Measurements from ENCODE around the gene HS6ST3.

Gene HS6ST3

DNA sequence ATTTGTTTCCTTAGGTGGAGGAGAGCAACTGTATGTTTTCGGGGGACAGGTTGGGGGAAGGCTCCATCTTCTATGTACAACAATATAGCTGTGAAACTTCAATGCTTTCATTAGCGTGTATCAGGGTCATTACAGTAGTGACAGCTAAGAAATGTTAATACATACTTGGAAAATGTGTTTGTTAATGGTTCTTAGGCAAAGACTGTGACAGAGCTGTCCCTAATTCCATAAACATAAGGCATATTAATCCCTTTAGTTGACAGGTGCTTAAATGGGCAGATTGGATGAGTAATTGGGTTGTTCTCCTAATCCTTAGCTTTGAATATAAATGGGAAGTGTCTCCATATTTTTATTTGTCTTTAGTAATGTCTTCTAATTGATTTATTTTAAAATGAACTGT is 313.7 kb downstream of the HS6ST3 start:
- no peak for FAIRE-seq

DNA sequence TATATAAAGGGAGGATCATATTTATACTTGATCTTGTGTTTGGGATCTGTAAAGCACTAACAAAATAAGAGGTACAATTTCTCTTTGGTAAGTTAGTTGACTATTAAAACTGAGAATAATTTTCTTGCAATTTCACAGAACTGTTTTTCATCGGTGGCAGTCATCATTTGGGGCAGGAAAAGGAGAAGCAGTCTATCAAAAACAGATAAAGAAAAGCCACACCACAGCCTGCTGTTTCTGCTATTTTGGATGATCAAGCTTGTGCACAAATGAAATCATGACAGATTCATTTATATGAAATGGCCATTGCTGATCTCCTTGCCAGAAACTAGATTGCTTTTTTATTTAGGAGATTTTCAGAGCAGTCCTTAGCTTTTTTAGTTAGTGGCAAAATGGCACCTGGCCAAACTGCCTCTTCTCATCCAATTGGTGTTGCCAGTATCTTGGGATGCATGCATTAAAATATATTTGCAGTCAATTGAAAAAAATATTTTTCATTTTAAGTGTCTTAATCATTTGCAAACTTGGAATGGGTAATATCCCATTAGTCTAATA is 326.0 kb downstream of the HS6ST3 start:
- DNase-seq (ENCODE audit: extremely low spot score, insufficient read length, low read depth) (no peak), FAIRE-seq (no peak)

More for the DNA sequence above, 313.7 kb downstream of the HS6ST3 start:
- DNase-seq (ENCODE audit: extremely low spot score, insufficient read length, low read depth): no peak

DNA sequence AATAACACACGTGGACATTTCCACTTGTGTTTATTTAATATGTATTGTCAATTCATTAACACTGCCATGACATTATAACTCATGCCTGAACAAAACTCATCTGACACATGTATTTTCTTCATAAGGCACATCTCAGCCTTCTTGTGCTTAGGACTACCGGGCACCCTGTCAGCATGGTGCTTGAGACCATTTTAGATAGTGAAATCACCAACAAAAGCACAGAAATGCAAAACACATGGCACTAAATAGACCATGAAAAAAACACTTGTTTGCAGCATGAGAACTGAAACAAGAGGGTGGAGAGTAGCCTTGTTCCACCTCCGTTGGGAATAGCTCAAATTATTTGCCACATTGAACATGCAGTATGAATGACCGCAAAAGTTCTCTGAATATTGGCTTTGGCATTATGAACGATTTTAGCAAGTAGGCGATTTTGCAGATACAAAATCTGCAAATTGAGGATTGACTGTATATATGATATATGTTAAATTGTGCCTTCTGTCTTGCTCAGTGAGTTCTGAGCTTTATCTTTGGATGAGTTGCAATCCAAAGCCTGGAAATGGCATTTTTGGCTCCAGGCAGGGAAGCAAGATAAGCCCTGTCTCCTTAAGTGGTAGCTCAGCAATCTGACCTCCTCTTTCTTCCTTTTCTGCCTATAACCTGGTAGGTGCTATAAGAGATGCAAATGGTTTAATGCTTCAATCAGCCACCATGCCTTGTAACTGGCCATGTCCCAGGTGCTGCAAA is 328.2 kb downstream of the HS6ST3 start:
- DNase-seq (ENCODE audit: extremely low spot score, insufficient read length, low read depth): no peak
- no peak for FAIRE-seq

DNA sequence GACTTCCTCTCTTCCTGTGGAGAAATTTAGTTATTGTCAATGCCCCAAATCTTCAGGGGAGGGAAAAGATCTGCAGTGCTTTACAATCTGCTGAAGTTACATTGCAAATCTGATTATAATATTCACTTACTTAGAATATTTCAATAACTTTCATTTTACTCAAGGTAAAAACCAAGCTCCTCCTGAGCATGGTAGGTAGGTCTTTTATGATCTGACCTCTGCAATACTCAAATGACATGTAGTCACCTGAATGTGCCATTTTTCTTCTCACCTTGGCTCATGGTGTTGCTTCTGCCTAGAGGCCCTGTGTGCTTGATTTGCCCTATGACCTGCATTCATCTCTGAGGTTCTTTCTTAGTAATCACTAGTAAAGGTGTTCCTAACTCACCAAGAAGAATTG is 331.4 kb downstream of the HS6ST3 start:
- FAIRE-seq (no peak), DNase-seq (ENCODE audit: extremely low spot score, insufficient read length, low read depth) (no peak)

DNA sequence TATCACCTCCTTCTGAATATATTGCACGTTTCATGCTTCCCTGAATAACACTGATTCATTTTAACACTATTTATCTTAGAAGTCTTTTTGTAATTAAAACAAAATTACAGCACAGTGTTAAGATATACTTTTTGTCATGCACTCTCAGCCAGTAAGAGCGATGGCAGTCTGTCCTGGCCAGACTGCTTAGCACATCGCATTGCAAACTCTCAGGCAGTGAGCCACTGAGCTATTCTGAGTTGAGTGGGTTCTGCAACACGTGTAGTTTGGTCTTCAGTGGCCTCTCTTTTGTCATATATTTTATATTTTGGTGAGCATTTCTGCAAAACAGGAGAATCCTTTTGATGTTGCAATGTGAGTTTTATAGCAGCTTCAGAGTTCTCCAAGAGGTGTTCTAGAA is 332.1 kb downstream of the HS6ST3 start:
- FAIRE-seq (no peak), DNase-seq (ENCODE audit: extremely low spot score, insufficient read length, low read depth) (no peak)

DNA sequence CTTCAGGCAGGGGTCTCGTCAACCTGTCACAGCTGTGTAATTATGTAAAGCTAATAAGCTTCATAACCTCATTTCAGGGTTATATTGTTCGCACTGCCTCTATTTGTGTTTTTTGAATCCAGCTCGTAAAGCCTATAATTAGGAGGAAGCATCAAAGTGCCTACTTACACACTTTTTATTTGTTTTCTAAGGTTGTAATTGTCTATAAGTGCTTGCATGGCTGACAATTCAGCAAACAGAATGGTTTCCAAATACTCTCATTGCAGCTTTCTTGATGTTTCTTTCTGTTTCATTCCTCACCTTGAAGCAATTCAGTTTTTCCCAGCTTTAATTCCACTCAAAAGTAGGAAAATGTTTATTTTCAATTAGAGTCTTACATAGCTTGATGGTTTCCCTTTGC is 336.3 kb downstream of the HS6ST3 start:
- no peak for FAIRE-seq
- DNase-seq (ENCODE audit: extremely low spot score, insufficient read length, low read depth): no peak

DNA sequence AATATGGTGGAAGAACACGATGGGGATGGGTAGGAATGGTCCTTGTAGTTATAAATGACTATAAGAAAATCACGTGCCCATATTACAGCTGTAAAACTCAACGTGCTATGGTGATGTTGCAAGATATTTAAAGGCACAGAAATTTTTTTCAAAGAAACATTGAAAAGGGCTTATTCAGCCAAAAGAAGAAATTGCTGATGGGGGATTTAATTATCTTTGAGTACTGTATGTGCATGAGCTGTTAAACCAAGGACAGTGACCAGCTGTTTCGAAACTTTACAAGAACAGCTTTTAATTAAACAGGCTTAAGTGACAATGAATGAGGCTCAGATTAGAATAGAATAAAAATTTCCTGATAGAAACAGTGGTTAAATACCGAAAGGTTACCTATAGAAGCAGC is 339.0 kb downstream of the HS6ST3 start:
- FAIRE-seq (no peak), DNase-seq (ENCODE audit: extremely low spot score, insufficient read length, low read depth) (no peak)

DNA sequence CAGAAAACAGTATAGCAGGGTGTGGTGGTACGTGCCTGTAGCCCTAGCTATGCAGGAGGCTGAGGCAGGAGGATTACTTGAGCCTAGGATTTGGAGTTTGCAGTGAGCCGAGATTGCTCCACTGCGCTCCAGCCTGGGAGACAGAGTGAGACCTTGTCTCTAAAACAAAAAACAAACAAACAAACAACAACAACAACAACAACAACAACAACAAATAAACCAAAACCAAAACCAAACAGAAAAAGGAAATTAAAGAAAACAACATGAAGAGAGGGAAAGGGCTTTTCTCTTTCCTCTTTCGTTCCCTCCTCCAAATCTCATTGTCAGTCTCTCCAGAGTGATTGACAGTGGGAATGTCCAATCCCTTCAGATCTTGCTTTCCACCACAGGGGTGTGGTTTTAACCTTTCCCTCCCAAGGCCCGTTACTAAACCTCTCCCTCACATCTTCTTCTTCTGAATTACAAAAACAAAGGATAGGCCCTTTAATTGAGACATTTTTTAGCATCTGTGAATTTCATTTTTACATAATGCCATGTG is 341.2 kb downstream of the HS6ST3 start:
- no peak for DNase-seq (ENCODE audit: extremely low spot score, insufficient read length, low read depth)
- FAIRE-seq: no peak

DNA sequence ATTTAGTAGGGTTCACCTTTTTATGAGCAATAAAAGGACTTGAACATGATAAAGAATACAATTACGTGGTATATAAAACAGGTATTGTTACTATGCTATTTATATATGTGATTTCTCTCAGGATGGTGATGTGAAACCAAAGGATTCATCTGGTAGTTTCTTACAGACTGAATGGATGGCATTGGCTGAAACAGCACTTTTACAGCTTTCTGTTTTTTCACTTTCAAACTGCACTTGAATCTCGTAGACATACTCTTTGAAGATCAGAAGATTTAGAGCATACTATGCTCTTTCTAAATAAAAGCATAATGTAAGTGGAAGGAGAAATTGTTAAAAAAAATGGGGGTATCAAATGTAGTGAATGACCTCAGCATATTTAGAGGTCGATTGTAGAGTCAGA is 354.8 kb downstream of the HS6ST3 start:
- no peak for FAIRE-seq
- no peak for DNase-seq (ENCODE audit: extremely low spot score, insufficient read length, low read depth)

DNA sequence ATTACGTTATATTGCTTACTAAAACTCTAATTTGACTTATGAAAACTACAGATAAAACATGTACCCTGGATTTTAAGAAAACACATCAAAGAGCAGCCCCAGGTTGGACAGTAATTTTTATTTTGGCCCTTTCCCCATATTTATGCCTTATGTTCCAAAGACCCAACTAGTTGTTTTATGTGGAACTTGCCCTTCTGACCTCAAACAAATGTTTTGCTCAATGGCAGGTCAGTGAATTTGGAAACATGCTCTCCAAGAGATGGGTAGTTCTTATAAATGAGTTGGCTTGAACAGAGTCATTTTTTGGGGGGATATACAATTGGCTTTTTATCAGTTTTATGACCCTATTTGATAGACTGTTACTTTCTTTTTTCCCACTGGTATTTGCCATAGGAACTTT is 360.0 kb downstream of the HS6ST3 start:
- DNase-seq (ENCODE audit: extremely low spot score, insufficient read length, low read depth): no peak
- FAIRE-seq: no peak

DNA sequence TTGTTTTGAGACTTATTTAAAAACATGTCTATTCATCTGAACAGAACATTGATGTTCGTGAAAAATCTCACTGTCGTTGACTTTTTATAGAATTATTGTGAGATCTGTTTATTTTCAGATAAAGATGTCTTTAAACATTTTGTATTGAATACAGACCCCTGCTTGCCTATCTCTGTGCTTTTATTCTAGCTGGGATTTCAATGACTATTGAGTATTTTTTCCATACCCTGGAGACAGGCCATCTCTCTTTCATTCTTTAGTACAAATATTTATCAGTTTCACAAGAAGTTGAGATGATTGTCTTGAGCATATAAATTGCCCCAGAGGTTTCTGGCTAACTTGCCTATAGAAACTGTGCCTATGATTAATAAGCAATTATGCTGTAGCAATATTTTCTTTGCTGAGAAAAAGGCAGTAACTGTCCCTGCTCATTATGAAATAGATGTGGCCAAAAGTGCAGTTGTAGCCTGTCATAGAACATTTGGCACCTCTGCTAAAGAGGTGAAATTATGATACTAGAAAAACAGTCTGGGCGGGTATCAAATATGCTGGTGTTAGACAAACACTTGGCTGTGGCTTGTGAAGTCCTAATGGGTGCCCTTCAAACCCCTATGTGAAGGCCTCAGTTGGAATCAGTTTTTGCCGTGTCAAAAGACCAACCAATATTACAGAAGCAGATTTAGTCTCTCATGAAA is 360.6 kb downstream of the HS6ST3 start:
- DNase-seq (ENCODE audit: extremely low spot score, insufficient read length, low read depth) (no peak), FAIRE-seq (no peak)

DNA sequence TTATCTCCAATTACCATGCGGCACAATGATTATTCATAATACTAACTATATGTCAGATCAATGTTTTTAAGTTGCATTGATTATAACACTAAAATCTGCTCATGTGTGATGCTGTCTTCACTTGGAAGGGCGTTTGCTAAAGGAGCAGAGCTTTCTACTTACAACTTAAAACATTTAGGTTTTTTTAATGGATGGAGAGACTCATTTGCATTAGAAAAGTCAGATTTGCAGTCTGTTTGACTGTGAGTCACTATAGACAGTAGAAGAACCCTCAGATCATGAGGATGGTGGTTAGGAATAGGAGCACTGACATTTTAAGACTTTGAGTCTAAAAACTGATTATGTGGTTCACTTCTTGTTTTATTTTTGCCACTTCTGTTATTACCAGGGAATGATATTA is 364.6 kb downstream of the HS6ST3 start:
- FAIRE-seq: no peak
- no peak for DNase-seq (ENCODE audit: extremely low spot score, insufficient read length, low read depth)

DNA sequence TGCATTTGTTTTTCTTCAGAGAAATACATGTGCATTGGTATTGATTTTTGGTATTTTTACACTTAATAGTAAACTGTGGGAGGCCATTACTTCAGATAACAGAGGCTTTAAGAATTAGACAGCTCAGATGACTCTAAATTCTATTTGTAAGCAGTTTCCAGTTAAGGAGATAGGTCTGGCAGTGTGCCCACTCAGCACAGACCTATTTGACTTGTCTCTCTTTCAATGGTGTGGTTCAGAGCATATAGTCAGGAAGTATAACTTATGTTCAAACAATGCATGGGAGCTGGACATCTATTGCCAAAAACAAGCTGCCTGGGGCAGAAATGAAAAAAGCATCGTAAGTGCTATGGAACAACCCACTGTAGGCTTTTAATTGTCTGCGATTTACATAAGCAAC is 370.7 kb downstream of the HS6ST3 start:
- DNase-seq (ENCODE audit: extremely low spot score, insufficient read length, low read depth) (no peak), FAIRE-seq (no peak)

DNA sequence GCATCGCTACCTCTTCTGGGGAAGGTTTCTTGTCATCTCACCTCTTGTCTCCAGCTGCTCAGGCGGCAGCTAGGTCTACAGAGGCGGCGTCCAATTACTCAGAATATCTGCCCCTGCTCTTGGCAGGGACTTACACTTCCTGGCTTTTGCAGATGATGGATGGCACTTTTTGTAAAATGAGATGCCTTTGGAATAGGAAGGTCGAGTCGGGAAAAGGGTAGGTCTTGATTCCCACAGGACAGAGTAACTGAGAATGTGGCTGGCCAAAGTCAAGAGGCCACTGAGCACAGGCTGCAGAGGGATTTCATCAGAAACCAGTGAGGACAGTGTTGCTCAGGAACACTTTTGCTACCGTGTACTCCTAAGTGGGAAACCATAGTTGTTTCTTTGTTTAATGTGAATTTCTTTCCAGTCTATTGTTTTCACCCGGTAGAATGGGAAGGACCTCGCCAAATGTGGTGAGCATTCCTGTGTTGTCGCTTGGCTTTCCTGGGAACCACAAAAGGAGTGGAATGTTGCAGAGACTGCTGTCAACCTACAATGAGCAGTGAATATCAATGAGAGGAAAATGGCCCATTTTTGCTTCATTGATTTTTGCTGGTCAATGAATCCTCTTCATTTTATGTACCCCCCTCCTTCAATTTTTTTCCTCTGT is 383.7 kb downstream of the HS6ST3 start:
- FAIRE-seq: no peak
- no peak for DNase-seq (ENCODE audit: extremely low spot score, insufficient read length, low read depth)

DNA sequence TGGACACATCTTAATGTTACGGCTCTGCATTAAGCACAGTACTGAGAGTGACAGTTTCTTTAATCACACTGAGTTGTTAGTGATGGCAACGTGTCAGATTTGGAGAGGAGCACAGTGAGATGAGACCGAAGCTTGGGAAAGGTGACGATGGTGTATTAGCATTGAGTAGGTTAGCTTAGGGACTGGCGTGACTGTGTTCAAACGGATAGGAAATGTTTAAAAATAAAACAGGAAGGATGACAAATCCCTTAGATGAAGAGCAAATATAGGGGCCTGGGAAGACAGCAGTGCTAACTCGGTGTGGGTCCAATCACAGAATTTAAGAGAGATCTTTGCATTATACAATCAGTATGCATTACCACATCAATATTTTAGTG is 384.3 kb downstream of the HS6ST3 start:
- DNase-seq (ENCODE audit: extremely low spot score, insufficient read length, low read depth) (no peak), FAIRE-seq (no peak)

DNA sequence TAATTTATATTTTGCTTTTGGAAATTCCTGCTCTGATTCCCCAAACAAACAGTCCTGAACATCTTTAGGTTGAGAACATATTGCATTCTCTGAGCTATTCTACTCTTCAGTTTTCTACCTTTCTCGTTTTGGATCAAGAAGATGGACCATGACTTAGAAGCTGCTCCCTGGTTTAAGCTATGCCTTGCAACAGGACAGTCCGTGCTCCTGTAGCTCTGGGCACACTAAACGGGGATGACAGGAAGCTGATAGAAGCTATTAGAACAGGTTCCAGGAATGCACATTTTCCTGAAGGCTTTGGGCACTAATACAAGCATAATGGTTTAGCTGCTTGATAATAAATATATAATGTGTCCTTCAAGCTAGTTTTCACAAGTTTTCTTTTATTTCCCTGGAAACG is 385.2 kb downstream of the HS6ST3 start:
- DNase-seq (ENCODE audit: extremely low spot score, insufficient read length, low read depth) (no peak), FAIRE-seq (no peak)

DNA sequence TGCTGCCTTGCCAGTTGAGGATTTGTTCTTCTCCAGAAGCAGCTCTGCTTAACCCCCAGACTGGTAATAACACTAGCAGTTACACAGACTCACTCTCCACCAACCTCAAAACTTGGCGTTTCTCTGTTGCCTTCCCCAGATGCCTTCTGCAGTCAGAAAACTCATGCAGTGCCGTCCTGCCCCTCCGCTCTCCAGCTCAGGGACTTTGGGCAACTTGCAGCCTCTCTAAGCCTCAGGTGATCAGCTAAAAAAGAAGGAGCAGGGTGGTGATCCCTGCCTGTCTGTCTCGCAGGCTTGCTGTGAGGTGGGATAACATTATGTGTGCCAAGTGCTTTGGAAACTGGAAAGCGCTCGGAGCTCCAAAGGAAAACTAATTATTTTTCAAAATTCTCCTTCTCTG is 391.6 kb downstream of the HS6ST3 start:
- DNase-seq (ENCODE audit: extremely low spot score, insufficient read length, low read depth) (no peak), FAIRE-seq (no peak)

DNA sequence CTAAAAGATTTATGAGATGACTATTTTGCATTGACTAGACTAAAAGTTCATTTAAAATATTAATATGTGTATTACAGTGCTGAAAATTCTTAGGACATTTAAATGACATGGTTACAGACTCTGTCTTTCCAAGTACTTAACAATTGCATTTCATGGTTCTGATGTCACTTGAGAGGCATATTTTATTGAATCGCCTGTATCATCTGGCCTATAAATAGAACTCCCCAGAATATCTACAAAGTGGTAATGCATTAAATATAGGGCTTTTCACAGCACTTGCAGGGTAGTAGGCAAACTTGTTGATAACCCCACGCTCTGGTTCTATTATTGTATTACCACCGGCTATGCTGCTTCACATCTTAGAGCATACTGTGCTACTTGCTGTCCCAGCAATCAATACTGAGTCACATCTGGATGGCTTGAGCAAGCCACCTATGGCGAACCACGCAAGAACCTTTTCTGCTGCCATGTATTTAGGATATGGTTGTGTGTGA is 400.6 kb downstream of the HS6ST3 start:
- DNase-seq (ENCODE audit: extremely low spot score, insufficient read length, low read depth) (no peak), FAIRE-seq (no peak)

DNA sequence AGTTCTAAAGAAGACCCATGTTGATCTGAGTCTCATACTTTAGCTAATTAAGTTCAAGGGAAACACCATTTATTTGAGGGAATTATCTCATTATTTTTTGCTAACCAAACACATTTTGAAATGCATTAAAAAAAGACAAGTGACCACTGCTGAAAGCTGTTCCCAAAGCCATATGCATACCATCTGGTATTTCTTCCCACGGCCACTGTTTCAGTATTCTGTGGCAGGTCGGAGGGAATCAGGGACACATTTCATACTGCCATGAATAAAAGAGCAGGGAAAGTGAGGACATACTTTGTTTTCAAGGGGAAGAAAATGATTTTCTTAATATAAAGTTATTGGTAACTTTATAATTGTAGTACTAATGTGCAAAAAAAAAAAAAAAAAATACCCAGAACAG is 401.2 kb downstream of the HS6ST3 start:
- DNase-seq (ENCODE audit: extremely low spot score, insufficient read length, low read depth) (no peak), FAIRE-seq (no peak)

DNA sequence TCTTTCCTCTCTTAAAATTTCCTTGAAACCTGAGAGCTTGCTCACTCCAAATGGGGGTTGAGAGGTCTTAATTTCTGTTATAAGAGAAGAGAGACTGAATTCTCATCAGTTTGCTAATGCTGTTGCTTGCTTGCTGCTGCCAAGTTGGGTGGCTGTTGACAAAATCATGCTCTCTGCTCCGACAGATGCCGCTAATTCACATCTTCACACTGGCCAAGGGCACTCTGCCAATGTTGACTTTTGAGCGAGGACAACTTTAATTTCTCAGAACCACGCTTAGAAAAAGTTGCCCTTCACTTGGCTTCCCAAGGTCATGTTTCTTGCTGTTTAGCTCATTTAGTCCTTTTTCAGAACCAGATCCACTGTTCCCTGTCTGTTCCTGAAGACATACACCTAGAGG is 402.9 kb downstream of the HS6ST3 start:
- no peak for FAIRE-seq
- no peak for DNase-seq (ENCODE audit: extremely low spot score, insufficient read length, low read depth)

DNA sequence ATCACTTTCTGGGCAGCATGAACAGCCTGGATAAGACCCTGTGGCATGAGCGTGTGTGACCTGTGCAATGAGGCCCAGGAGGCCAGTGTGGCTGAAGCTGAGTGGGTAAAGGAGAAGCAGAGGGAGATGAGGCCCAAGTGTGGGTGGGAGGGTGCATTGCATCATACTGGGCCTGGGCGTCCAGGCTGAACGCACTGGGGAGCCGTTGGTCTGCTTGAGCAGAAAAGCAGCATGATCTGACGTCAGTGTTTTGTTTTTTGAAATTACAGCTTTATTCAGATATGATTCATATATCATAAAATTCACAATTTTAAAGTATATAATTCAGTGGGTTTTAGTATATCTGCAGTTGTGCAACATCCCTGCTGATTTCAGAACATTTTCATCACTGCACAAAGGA is 409.7 kb downstream of the HS6ST3 start:
- DNase-seq (ENCODE audit: extremely low spot score, insufficient read length, low read depth): no peak
- no peak for FAIRE-seq

Data from GM18507 (cell line).